Measurements from ENCODE around the gene PITPNM1. TPM values are rescaled to one million over a fixed set of nuclear protein-coding genes. Genes with fewer than 3 reads are reported as not detected.

The PITPNM1 gene
- total and polyA plus RNA-seq, 2 of the 13 experiments (the other 11 are each of a cell fraction or from before 2014, with no cell fraction given): 8.2 to 8.5 TPM

GRCh38 chr11:67463680-67464410 lies 41.3 kb downstream of the PITPNM1 start (continued):
- no peak for TF ChIP-seq ZSCAN20 (CRISPR knock-in tag; IDR thresholded peaks at IDR 0.05; ENCODE audit: borderline replicate concordance)
- no peak for TF ChIP-seq PAXIP1 (CRISPR knock-in tag; conservative IDR thresholded peaks at IDR 0.05)
- no peak for TF ChIP-seq MED8 (CRISPR knock-in tag; IDR thresholded peaks at IDR 0.05; ENCODE audit: insufficient replicate concordance)
- TF ChIP-seq ZHX1 (CRISPR knock-in tag; IDR thresholded peaks at IDR 0.05; ENCODE audit: low read depth): no peak
- no peak for TF ChIP-seq SNAI1 (CRISPR knock-in tag; IDR thresholded peaks at IDR 0.05; ENCODE audit: borderline replicate concordance)
- no peak for TF ChIP-seq NBN (conservative IDR thresholded peaks at IDR 0.05)
- no peak for TF ChIP-seq KMT2A (CRISPR knock-in tag; IDR thresholded peaks at IDR 0.05)
- no peak for TF ChIP-seq ZSCAN22 (CRISPR knock-in tag; IDR thresholded peaks at IDR 0.05)
- TF ChIP-seq ZNF530 (CRISPR knock-in tag; IDR thresholded peaks at IDR 0.05; ENCODE audit: low read depth): no peak
- TF ChIP-seq ZNF253 (CRISPR knock-in tag; IDR thresholded peaks at IDR 0.05; ENCODE audit: borderline replicate concordance): no peak
- no peak for TF ChIP-seq PPARG (CRISPR knock-in tag; conservative IDR thresholded peaks at IDR 0.05)
- no peak for TF ChIP-seq ZNF816 (CRISPR knock-in tag; IDR thresholded peaks at IDR 0.05; ENCODE audit: borderline replicate concordance)
- TF ChIP-seq ATF1 (CRISPR knock-in tag; IDR thresholded peaks at IDR 0.05): 0 out of 2 replicates have a peak, but pooled peaks have one; percentile 69
- TF ChIP-seq FOXK1 (CRISPR knock-in tag; IDR thresholded peaks at IDR 0.05; ENCODE audit: borderline replicate concordance, low read depth): no peak
- TF ChIP-seq TEAD2 (CRISPR knock-in tag; IDR thresholded peaks at IDR 0.05): no peak
- TF ChIP-seq MBNL3 (CRISPR knock-in tag; conservative IDR thresholded peaks at IDR 0.05): no peak
- TF ChIP-seq ZBTB42 (CRISPR knock-in tag; IDR thresholded peaks at IDR 0.05): no peak
- TF ChIP-seq ZNF777 (CRISPR knock-in tag; IDR thresholded peaks at IDR 0.05): no peak
- TF ChIP-seq ZNF775 (CRISPR knock-in tag; IDR thresholded peaks at IDR 0.05; ENCODE audit: borderline replicate concordance): no peak
- no peak for TF ChIP-seq SMARCC2 (IDR thresholded peaks at IDR 0.05)
- no peak for TF ChIP-seq ZNF841 (CRISPR knock-in tag; IDR thresholded peaks at IDR 0.05; ENCODE audit: borderline replicate concordance)
- TF ChIP-seq PBX2 (CRISPR knock-in tag; IDR thresholded peaks at IDR 0.05): no peak
- no peak for TF ChIP-seq KLF11 (CRISPR knock-in tag; IDR thresholded peaks at IDR 0.05)
- TF ChIP-seq ERF (CRISPR knock-in tag; IDR thresholded peaks at IDR 0.05): no peak
- TF ChIP-seq REXO4 (CRISPR knock-in tag; IDR thresholded peaks at IDR 0.05; ENCODE audit: borderline replicate concordance): no peak

All from HepG2 (cell line).